HEK293 (cell line): ENCODE results near the gene ATP5F1D.
A peak's percentile ranks its signal among the peaks of the same experiment; 100 is the strongest.

Experiments used
- CTCF ChIA-PET: fragments of 350-600 bp; formaldehyde crosslinking; extraction: SDS; loops from one replicate; lab custom pipeline; 2021; ENCODE audit warnings: antibody characterized with exemption; lab: Yijun Ruan, JAX
- POLR2A ChIA-PET: fragments of 300-600 bp; formaldehyde crosslinking; extraction: SDS; loops from one replicate; lab custom pipeline; 2020; ENCODE audit warnings: antibody characterized with exemption, inconsistent platforms; lab: Yijun Ruan, JAX
- H3K27ac ChIP-seq: fragments of 200-500 bp; sonication (Bioruptor generic); 2 replicates; pipeline ENCODE4 v1.5.1; 2014; ENCODE audit warnings: low read depth, low read length, control low read depth, inconsistent platforms; ENCODE audit errors: extremely low read depth
- H3K36me3 ChIP-seq, 2 experiments: fragments of 200-500 bp in 1 of 2; sonication (Bioruptor generic) in 1 of 2; 1 replicate in 1 of 2; 2 replicates in 1 of 2; pipeline ENCODE4 v1.5.1; 2014 to 2017; ENCODE audit warnings: inconsistent platforms in 2 of 2, low read length in 2 of 2; ENCODE audit not compliant: control insufficient read depth in 2 of 2, insufficient read depth in 1 of 2
- H3K4me1 ChIP-seq: fragments of 200-500 bp; sonication (Bioruptor generic); 2 replicates; pipeline ENCODE4 v1.5.1; 2014; ENCODE audit warnings: mild to moderate bottlenecking, low read length, inconsistent platforms; ENCODE audit not compliant: control insufficient read depth, insufficient read depth
- H3K4me3 ChIP-seq: 2 replicates; pipeline ENCODE4 v1.5.1; 2011; ENCODE audit warnings: low read depth, mild to moderate bottlenecking, control low read depth, low read length, moderate library complexity
- H3K9me3 ChIP-seq: fragments of 200-500 bp; sonication (Bioruptor generic); 2 replicates; pipeline ENCODE4 v1.5.1; 2014; ENCODE audit warnings: low read depth, low read length, inconsistent platforms; ENCODE audit not compliant: control insufficient read depth, insufficient read depth
- GLIS1 ChIP-seq: fragments of 450-650 bp; formaldehyde crosslinking; IDR thresholded peaks from 2 replicates; pipeline ENCODE4 v1.5.1; 2016; ENCODE audit warnings: missing biosample characterization, missing genetic modification characterization
- GLIS2 ChIP-seq: fragments of 450-650 bp; formaldehyde crosslinking; IDR thresholded peaks from 2 replicates; pipeline ENCODE4 v1.5.1; 2016; ENCODE audit warnings: missing biosample characterization, missing genetic modification characterization
- SALL2 ChIP-seq: fragments of 450-650 bp; formaldehyde crosslinking; IDR thresholded peaks from 2 replicates; pipeline ENCODE4 v1.5.0; 2017; ENCODE audit warnings: missing biosample characterization, mild to moderate bottlenecking, missing genetic modification characterization, borderline replicate concordance
- SCRT2 ChIP-seq: fragments of 450-650 bp; formaldehyde crosslinking; IDR thresholded peaks from 2 replicates; pipeline ENCODE4 v1.5.1; 2016; ENCODE audit warnings: missing biosample characterization, missing genetic modification characterization
- ZBTB48 ChIP-seq: fragments of 450-650 bp; formaldehyde crosslinking; IDR thresholded peaks from 2 replicates; pipeline ENCODE4 v1.5.1; 2016; ENCODE audit warnings: missing biosample characterization, missing genetic modification characterization
- ZBTB8A ChIP-seq: fragments of 450-650 bp; formaldehyde crosslinking; IDR thresholded peaks from 2 replicates; pipeline ENCODE4 v1.5.1; 2016; ENCODE audit warnings: missing biosample characterization, missing genetic modification characterization
- ZIC2 ChIP-seq: fragments of 450-650 bp; formaldehyde crosslinking; IDR thresholded peaks from 2 replicates; pipeline ENCODE4 v1.5.1; 2016; ENCODE audit warnings: missing biosample characterization, missing genetic modification characterization
- ZNF311 ChIP-seq: fragments of 450-650 bp; formaldehyde crosslinking; IDR thresholded peaks from 2 replicates; pipeline ENCODE4 v1.5.1; 2017; ENCODE audit warnings: missing biosample characterization, missing genetic modification characterization, borderline replicate concordance
- ZNF335 ChIP-seq: fragments of 450-650 bp; formaldehyde crosslinking; conservative IDR thresholded peaks from 2 replicates; pipeline ENCODE4 v1.5.1; 2016; ENCODE audit warnings: missing biosample characterization, missing genetic modification characterization
- ZNF404 ChIP-seq: fragments of 450-650 bp; formaldehyde crosslinking; IDR thresholded peaks from 2 replicates; pipeline ENCODE4 v1.5.1; 2017; ENCODE audit warnings: missing biosample characterization, missing genetic modification characterization
- ZNF514 ChIP-seq: fragments of 450-650 bp; formaldehyde crosslinking; IDR thresholded peaks from 2 replicates; pipeline ENCODE4 v1.5.1; 2016; ENCODE audit warnings: missing biosample characterization, missing genetic modification characterization
- ZNF548 ChIP-seq: fragments of 450-650 bp; formaldehyde crosslinking; IDR thresholded peaks from 2 replicates; pipeline ENCODE4 v1.5.1; 2016; ENCODE audit warnings: missing biosample characterization, missing genetic modification characterization
- ZNF600 ChIP-seq: fragments of 450-650 bp; formaldehyde crosslinking; IDR thresholded peaks from 2 replicates; pipeline ENCODE4 v1.5.1; 2016; ENCODE audit warnings: missing biosample characterization, missing genetic modification characterization
- ZNF830 ChIP-seq: fragments of 450-650 bp; IDR thresholded peaks from 2 replicates; pipeline ENCODE4 v1.5.0; 2018; ENCODE audit warnings: missing biosample characterization, missing genetic modification characterization, low read depth, mild to moderate bottlenecking, moderate library complexity
- TF ChIP-seq, protein P1 (sequence below): fragments of 450-650 bp; formaldehyde crosslinking; IDR thresholded peaks from 2 replicates; pipeline ENCODE4 v1.5.1; 2016; ENCODE audit warnings: missing biosample characterization, missing genetic modification characterization
- TF ChIP-seq, protein P2 (sequence below): fragments of 450-650 bp; formaldehyde crosslinking; optimal IDR thresholded peaks from 2 replicates; pipeline ENCODE3; 2016; ENCODE audit warnings: missing biosample characterization, mild to moderate bottlenecking, missing genetic modification characterization
- TF ChIP-seq, protein P3 (sequence below): fragments of 450-650 bp; formaldehyde crosslinking; IDR thresholded peaks from 2 replicates; pipeline ENCODE4 v1.5.1; 2017; ENCODE audit warnings: missing biosample characterization, mild to moderate bottlenecking, missing genetic modification characterization, moderate library complexity

Gene ATP5F1D

DNA sequence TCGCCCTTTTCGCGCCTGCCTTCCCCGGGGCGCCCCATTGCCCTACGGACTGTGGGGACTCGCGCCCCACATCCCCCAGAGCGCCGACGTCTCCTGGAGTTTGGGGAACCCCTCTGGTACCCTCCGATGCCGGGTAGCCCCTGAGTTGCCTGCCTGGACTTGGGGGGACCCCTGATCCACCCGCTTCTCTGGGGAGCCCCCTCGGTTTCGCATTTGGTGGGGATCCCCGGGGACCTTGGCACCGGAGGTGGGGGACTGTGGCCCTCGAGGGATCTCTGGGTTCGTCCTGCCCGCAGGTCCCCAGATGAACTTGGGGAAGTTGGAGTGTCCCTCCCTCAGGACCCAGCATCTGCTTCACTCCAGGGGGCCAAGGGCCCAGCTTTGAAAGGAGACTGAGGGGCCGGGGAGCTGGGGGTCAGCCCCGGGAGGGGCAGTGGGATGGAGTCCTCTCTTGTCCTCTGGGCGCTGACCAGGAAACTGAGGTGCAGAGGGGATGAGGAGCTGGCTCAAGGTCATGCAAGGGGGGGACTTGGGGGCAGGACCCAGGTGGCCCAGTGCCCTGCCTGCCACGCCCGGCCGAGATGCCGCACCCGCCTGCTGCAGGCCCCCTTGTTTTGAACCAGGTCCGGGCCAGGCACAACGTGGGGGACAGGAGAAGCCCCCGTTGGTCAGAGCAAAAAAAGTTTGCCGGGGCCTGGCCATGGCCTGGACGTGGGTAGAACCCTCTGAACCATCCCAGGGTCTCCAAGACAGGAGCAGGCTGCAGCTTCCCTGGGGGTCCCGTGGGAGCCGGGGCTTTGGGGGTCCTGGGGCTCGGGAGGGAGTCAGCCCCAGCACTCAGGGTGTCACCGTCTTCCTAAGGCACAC, 45.2 kb downstream of the ATP5F1D start (continued):
- TF ChIP-seq ZIC2 (no peak), ZNF335 (tag by site-specific recombination) (peak; percentile 62), ZNF514 (tag by site-specific recombination) (no peak), GLIS2 (tag by site-specific recombination) (peak; percentile 49; the same call in 1 of the 2 replicates), ZNF311 (tag by site-specific recombination) (no peak), ZBTB48 (tag by site-specific recombination) (0 out of 2 replicates have a peak, but pooled peaks have one; percentile 13), GLIS1 (tag by site-specific recombination) (peak; percentile 55; the same call in 1 of the 2 replicates), ZNF404 (tag by site-specific recombination) (no peak)
- TF ChIP-seq, protein P1, sequence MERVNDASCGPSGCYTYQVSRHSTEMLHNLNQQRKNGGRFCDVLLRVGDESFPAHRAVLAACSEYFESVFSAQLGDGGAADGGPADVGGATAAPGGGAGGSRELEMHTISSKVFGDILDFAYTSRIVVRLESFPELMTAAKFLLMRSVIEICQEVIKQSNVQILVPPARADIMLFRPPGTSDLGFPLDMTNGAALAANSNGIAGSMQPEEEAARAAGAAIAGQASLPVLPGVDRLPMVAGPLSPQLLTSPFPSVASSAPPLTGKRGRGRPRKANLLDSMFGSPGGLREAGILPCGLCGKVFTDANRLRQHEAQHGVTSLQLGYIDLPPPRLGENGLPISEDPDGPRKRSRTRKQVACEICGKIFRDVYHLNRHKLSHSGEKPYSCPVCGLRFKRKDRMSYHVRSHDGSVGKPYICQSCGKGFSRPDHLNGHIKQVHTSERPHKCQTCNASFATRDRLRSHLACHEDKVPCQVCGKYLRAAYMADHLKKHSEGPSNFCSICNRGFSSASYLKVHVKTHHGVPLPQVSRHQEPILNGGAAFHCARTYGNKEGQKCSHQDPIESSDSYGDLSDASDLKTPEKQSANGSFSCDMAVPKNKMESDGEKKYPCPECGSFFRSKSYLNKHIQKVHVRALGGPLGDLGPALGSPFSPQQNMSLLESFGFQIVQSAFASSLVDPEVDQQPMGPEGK (tag by site-specific recombination) = peak; percentile 51; the same call in 1 of the 2 replicates
- TF ChIP-seq, protein P2, sequence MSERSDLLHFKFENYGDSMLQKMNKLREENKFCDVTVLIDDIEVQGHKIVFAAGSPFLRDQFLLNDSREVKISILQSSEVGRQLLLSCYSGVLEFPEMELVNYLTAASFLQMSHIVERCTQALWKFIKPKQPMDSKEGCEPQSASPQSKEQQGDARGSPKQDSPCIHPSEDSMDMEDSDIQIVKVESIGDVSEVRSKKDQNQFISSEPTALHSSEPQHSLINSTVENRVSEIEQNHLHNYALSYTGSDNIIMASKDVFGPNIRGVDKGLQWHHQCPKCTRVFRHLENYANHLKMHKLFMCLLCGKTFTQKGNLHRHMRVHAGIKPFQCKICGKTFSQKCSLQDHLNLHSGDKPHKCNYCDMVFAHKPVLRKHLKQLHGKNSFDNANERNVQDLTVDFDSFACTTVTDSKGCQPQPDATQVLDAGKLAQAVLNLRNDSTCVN (tag by site-specific recombination) = peak; percentile 25
- TF ChIP-seq, protein P3, sequence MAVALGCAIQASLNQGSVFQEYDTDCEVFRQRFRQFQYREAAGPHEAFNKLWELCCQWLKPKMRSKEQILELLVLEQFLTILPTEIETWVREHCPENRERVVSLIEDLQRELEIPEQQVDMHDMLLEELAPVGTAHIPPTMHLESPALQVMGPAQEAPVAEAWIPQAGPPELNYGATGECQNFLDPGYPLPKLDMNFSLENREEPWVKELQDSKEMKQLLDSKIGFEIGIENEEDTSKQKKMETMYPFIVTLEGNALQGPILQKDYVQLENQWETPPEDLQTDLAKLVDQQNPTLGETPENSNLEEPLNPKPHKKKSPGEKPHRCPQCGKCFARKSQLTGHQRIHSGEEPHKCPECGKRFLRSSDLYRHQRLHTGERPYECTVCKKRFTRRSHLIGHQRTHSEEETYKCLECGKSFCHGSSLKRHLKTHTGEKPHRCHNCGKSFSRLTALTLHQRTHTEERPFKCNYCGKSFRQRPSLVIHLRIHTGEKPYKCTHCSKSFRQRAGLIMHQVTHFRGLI = no peak

DNA sequence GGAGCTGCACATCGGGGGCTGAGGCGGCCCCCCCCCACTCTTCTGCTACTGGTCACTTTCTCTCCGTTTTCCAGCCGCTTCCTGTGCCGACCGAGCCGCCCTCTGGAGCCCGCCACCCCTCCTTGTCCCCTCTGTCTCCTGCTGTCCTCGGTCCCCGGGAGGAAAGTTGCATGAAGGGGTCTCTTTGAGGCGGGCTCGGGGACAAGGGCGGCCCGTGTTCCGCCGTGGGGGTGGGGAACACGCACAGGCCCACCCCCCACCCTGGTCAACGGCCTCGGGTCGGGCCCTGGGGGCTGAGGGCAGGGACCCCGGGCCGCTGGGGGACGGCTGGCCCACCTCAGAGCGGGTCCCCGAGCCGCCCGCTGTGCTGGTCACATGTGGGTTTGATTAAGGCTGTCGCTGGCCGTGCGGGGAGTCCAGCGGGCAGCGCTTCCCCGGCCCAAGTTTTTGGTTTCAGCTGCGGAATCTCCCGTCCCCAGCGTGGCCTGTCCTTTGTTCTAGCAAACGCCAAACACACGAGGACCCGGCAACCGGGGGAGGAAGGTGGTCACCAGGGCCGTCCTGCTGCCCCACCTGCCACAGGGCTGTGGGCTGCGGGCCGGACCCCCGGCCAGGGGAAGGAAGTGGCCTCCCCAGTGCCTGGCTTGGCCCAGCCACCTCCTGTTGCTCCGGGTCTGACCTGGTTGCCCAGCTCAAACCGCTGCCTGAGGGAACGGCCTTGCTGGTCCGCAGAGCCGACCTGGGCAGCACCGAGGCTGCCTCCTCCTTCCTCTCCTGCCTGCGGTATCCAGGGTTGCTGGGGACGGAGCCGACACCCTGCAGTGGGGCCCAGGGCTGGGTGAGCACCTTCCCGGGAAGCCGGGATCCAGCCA, 46.0 kb downstream of the ATP5F1D start:
- Histone ChIP-seq H3K4me3 (no peak overlapping the region), H3K4me1 (peaks cover 5% of the 10 kb centered on the region), H3K36me3 (no peaks in the 10 kb centered on the region), H3K9me3 (no peaks in the 10 kb centered on the region), H3K27ac (no peak overlapping the region)
- ChIA-PET CTCF (interaction anchor here (1.3 kb wide), 1 partner anchor 27 kb away, joined by 7 read pairs; no protein-coding TSS in a partner anchor), POLR2A (interaction anchor here (0.5 to 0.6 kb wide), 2 partner anchors 19 to 58 kb away, joined by 3 read pairs; no protein-coding TSS in a partner anchor)
- TF ChIP-seq SCRT2 (tag by site-specific recombination) (peak; percentile 69; the same call in 1 of the 2 replicates), ZNF600 (tag by site-specific recombination) (peak; percentile 78), ZNF830 (no peak), ZBTB8A (0 out of 2 replicates have a peak, but pooled peaks have one; percentile 12), SALL2 (tag by site-specific recombination) (no peak), GLIS2 (tag by site-specific recombination) (peak; percentile 57), ZNF548 (0 out of 2 replicates have a peak, but pooled peaks have one; percentile 48)
